ENCODE measurements around the gene PKNOX2.
A peak's percentile ranks its signal among the peaks of the same experiment; 100 is the strongest.

The PKNOX2 gene

GRCh38 chr11:125164422-125165110, at the start of gene PKNOX2:
PKNOX2 (plus strand) TSS chr11:125164751; CDS start chr11:125351306, 186,555 bp downstream.
- DNase-seq = peak; percentile 82

GRCh38 chr11:125117429-125117828, 47.1 kb upstream of the PKNOX2 start:
- DNase-seq = no peak

- no peak for DNase-seq
Measured at GRCh38 chr11:125123194-125123946, 41.2 kb upstream of the PKNOX2 start.

GRCh38 chr11:125123947-125124617, 40.5 kb upstream of the PKNOX2 start:
- DNase-seq = no peak

GRCh38 chr11:125124618-125124992, 39.9 kb upstream of the PKNOX2 start:
- DNase-seq = no peak

GRCh38 chr11:125128450-125128849, 36.1 kb upstream of the PKNOX2 start:
- no peak for DNase-seq

- DNase-seq = no peak
Measured at GRCh38 chr11:125129316-125129993, 35.1 kb upstream of the PKNOX2 start.

- DNase-seq = no peak
Measured at GRCh38 chr11:125132071-125132470, 32.5 kb upstream of the PKNOX2 start.

GRCh38 chr11:125132596-125132995, 32.0 kb upstream of the PKNOX2 start:
- DNase-seq = no peak

GRCh38 chr11:125136001-125136400, 28.6 kb upstream of the PKNOX2 start:
- no peak for DNase-seq

- no peak for DNase-seq
Measured at GRCh38 chr11:125138966-125139365, 25.6 kb upstream of the PKNOX2 start.

GRCh38 chr11:125139778-125140177, 24.8 kb upstream of the PKNOX2 start:
- DNase-seq = no peak

GRCh38 chr11:125140233-125140632, 24.3 kb upstream of the PKNOX2 start:
- DNase-seq = no peak

GRCh38 chr11:125141178-125141577, 23.4 kb upstream of the PKNOX2 start:
- DNase-seq = no peak

- peak; percentile 88 for DNase-seq
Measured at GRCh38 chr11:125141686-125142535, 22.6 kb upstream of the PKNOX2 start.

- no peak for DNase-seq
Measured at GRCh38 chr11:125146232-125146631, 18.3 kb upstream of the PKNOX2 start.

GRCh38 chr11:125147280-125147679, 17.3 kb upstream of the PKNOX2 start:
- no peak for DNase-seq

- no peak for DNase-seq
Measured at GRCh38 chr11:125148011-125148410, 16.5 kb upstream of the PKNOX2 start.

GRCh38 chr11:125148743-125149142, 15.8 kb upstream of the PKNOX2 start:
- DNase-seq = no peak

GRCh38 chr11:125153837-125154236, 10.7 kb upstream of the PKNOX2 start:
- DNase-seq = no peak

- DNase-seq = no peak
Measured at GRCh38 chr11:125154378-125155099, 10.0 kb upstream of the PKNOX2 start.

GRCh38 chr11:125155100-125155444, 9.5 kb upstream of the PKNOX2 start:
- DNase-seq = no peak
